ENCODE results near the gene FBXL15. TPM values are rescaled to one million over a fixed set of nuclear protein-coding genes. Genes with fewer than 3 reads are reported as not detected.
A peak's percentile ranks its signal among the peaks of the same experiment; 100 is the strongest.

FBXL15 gene
- total and polyA plus RNA-seq, 9 of the 15 experiments (the other 6 are each of a cell fraction or from before 2014, with no cell fraction given): 0.08 to 25.9 (median 3.5) TPM

GRCh38 chr10:102432162-102432950 is 11.7 kb downstream of the FBXL15 start, which contains the start of gene CUEDC2 (continued):
- TF ChIP-seq ZNF76 (CRISPR knock-in tag; IDR thresholded peaks at IDR 0.05; ENCODE audit: borderline replicate concordance): no peak
- TF ChIP-seq NELFE (IDR thresholded peaks at IDR 0.05; ENCODE audit: insufficient read depth, insufficient read length): no peak
- TF ChIP-seq MAZ (CRISPR knock-in tag; conservative IDR thresholded peaks at IDR 0.05 in 1 of 2, IDR thresholded peaks at IDR 0.05 in 1 of 2): peak; percentile 46 to 87; a peak in 3 of 4 replicates
- TF ChIP-seq MITF (IDR thresholded peaks at IDR 0.05): no peak
- TF ChIP-seq NFXL1 (CRISPR knock-in tag; IDR thresholded peaks at IDR 0.05): no peak
- TF ChIP-seq HNRNPLL (IDR thresholded peaks at IDR 0.05; ENCODE audit: low read depth, low read length, poor library complexity, severe bottlenecking): peak; percentile 68
- TF ChIP-seq, protein P1, sequence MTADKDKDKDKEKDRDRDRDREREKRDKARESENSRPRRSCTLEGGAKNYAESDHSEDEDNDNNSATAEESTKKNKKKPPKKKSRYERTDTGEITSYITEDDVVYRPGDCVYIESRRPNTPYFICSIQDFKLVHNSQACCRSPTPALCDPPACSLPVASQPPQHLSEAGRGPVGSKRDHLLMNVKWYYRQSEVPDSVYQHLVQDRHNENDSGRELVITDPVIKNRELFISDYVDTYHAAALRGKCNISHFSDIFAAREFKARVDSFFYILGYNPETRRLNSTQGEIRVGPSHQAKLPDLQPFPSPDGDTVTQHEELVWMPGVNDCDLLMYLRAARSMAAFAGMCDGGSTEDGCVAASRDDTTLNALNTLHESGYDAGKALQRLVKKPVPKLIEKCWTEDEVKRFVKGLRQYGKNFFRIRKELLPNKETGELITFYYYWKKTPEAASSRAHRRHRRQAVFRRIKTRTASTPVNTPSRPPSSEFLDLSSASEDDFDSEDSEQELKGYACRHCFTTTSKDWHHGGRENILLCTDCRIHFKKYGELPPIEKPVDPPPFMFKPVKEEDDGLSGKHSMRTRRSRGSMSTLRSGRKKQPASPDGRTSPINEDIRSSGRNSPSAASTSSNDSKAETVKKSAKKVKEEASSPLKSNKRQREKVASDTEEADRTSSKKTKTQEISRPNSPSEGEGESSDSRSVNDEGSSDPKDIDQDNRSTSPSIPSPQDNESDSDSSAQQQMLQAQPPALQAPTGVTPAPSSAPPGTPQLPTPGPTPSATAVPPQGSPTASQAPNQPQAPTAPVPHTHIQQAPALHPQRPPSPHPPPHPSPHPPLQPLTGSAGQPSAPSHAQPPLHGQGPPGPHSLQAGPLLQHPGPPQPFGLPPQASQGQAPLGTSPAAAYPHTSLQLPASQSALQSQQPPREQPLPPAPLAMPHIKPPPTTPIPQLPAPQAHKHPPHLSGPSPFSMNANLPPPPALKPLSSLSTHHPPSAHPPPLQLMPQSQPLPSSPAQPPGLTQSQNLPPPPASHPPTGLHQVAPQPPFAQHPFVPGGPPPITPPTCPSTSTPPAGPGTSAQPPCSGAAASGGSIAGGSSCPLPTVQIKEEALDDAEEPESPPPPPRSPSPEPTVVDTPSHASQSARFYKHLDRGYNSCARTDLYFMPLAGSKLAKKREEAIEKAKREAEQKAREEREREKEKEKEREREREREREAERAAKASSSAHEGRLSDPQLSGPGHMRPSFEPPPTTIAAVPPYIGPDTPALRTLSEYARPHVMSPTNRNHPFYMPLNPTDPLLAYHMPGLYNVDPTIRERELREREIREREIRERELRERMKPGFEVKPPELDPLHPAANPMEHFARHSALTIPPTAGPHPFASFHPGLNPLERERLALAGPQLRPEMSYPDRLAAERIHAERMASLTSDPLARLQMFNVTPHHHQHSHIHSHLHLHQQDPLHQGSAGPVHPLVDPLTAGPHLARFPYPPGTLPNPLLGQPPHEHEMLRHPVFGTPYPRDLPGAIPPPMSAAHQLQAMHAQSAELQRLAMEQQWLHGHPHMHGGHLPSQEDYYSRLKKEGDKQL (CRISPR knock-in tag; IDR thresholded peaks at IDR 0.05; ENCODE audit: borderline replicate concordance): no peak
- peak; percentile 38; the same call in 1 of the 2 replicates for TF ChIP-seq L3MBTL2 (IDR thresholded peaks at IDR 0.05)
- no peak for TF ChIP-seq ZBTB49 (CRISPR knock-in tag; IDR thresholded peaks at IDR 0.05; ENCODE audit: borderline replicate concordance)
- peak; percentile 64; the same call in 1 of the 2 replicates for TF ChIP-seq SMARCE1 (IDR thresholded peaks at IDR 0.05)
- TF ChIP-seq ZNF347 (CRISPR knock-in tag; IDR thresholded peaks at IDR 0.05; ENCODE audit: low read depth): no peak
- TF ChIP-seq HCFC1 (IDR thresholded peaks at IDR 0.05; ENCODE audit: low read depth, low read length): peak; percentile 93
- TF ChIP-seq NR2C2 (CRISPR knock-in tag; IDR thresholded peaks at IDR 0.05): no peak
- peak; percentile 61 for TF ChIP-seq NR2C2 (tag; IDR thresholded peaks at IDR 0.05)
- TF ChIP-seq, protein P2, sequence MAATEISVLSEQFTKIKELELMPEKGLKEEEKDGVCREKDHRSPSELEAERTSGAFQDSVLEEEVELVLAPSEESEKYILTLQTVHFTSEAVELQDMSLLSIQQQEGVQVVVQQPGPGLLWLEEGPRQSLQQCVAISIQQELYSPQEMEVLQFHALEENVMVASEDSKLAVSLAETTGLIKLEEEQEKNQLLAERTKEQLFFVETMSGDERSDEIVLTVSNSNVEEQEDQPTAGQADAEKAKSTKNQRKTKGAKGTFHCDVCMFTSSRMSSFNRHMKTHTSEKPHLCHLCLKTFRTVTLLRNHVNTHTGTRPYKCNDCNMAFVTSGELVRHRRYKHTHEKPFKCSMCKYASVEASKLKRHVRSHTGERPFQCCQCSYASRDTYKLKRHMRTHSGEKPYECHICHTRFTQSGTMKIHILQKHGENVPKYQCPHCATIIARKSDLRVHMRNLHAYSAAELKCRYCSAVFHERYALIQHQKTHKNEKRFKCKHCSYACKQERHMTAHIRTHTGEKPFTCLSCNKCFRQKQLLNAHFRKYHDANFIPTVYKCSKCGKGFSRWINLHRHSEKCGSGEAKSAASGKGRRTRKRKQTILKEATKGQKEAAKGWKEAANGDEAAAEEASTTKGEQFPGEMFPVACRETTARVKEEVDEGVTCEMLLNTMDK (IDR thresholded peaks at IDR 0.05; ENCODE audit: borderline replicate concordance, insufficient read depth, low read depth, low read length, poor library complexity, severe bottlenecking): no peak
